Breast epithelium (tissue), 4 donors: Measurements from ENCODE around the gene FOXL2. TPM values are rescaled to one million over a fixed set of nuclear protein-coding genes. Genes with fewer than 3 reads are reported as not detected.
"Not testable (repeated sequence)": the region's sequence is repeated elsewhere in the genome, so short reads cannot be mapped to it uniquely, and the experiment has no call there.

Source experiments
- DNase-seq, 2 donors: peaks; one replicate each; pipeline ENCODE4 v3.0.0-alpha.2; 2019; ENCODE audit warnings: low spot score in 2 of 2
- H3K27ac ChIP-seq, 2 donors: fragments of 200-600 bp; sonication (generic) in 1 of 2; one replicate each; pipeline ENCODE4 v1.5.1; 2016 to 2019; ENCODE audit warnings: mild to moderate bottlenecking in 1 of 2
- H3K27me3 ChIP-seq, 2 donors: fragments of 200-600 bp; sonication (generic) in 1 of 2; one replicate each; pipeline versions ENCODE4 v1.5.1 to v1.6.0; 2017 to 2019; ENCODE audit warnings: control low read depth in 1 of 2, mild to moderate bottlenecking in 1 of 2
- H3K36me3 ChIP-seq: fragments of 200-600 bp; one replicate; pipeline ENCODE4 v1.5.1; 2019
- H3K4me1 ChIP-seq, 2 donors: fragments of 200-600 bp; sonication (generic); one replicate each; pipeline ENCODE4 v1.5.1; 2016 to 2019; ENCODE audit warnings: control low read depth in 1 of 2
- H3K4me3 ChIP-seq, 3 donors: fragments of 200-600 bp; sonication (generic); 1 replicate in 2 of 3; 2 replicates in 1 of 3; pipeline ENCODE4 v1.5.1; 2016 to 2019; ENCODE audit warnings: mild to moderate bottlenecking in 3 of 3, moderate library complexity in 2 of 3
- H3K9me3 ChIP-seq, 2 donors: fragments of 200-600 bp; sonication (generic) in 1 of 2; one replicate each; pipeline ENCODE4 v1.5.1; 2016 to 2019; ENCODE audit warnings: control low read depth in 1 of 2
- POLR2A ChIP-seq: fragments of 450-650 bp; IDR thresholded peaks from one replicate; pipeline ENCODE4 v1.6.1; 2016; ENCODE audit warnings: antibody characterized with exemption, mild to moderate bottlenecking, moderate library complexity
- POLR2AphosphoS5 ChIP-seq, 3 donors: sonication (generic); formaldehyde crosslinking; IDR thresholded peaks; one replicate each; pipeline ENCODE4 v1.6.1; 2017; ENCODE audit warnings: antibody characterized with exemption in 3 of 3
- intact Hi-C: fragments of 100-400 bp; cut with DNase I; formaldehyde crosslinking; loops from one replicate; pipeline ENCODE4 v1.15.1; 2023; ENCODE audit warnings: low total_unique reads
- total RNA-seq, 3 donors: library from RNA; depleted of rRNA; stranded (reverse); fragments of >200 nt; gene quantifications; one replicate each; pipeline ENCODE4 v1.1.0, GENCODE V29; 2016
- TF ChIP-seq, protein P1 (sequence below), 3 donors: fragments of 450-650 bp; IDR thresholded peaks; one replicate each; pipeline ENCODE4 v1.5.1; 2016 to 2017; ENCODE audit warnings: antibody characterized with exemption in 3 of 3, mild to moderate bottlenecking in 3 of 3, moderate library complexity in 3 of 3

FOXL2 gene
- total RNA-seq, 3 donors from 2014 or later: 0.33 TPM; not detected in 2

DNA sequence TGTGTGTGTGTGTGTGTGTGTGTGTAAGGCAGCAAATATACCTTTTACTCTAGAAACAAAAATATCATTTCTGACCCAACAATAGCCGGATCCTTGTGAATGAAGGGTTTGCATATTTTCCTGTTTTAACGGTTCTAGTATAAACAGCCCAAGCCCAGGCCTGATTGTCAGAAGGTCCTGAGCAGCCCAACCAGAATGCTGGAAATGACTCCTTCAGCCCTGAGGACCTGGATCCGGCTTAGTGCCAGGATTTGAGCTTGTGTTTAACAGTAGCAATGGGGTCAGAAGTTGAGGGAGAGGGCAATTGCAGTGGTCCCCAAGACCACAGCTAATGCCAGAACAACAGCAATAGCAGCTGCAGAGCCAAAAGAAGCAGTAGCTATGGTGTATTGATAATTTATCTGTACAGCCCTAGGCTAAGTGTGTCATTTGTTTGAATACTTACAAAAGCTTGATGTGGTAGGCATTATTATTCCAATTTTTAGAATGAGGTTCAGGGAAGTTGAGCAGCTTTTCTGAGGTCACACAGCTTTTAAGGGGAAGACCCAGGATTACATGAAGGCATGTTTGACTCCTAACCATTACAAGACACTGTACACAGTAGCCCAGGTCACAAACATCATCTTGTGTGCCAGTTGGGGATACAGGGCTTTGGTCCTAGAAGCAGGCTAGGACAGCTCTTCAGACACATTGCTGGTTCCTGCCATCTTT is 12.8 kb downstream of the FOXL2 start:
- H3K9me3 ChIP-seq: no peaks in the 10 kb centered on the region
- no peak overlapping the region for H3K4me3 ChIP-seq
- H3K27me3 ChIP-seq: peaks cover 7 to 40% of the 10 kb centered on the region in 2 donors
- H3K27ac ChIP-seq: no peak overlapping the region
- H3K36me3 ChIP-seq: no peaks in the 10 kb centered on the region
- DNase-seq: no peak
- peaks cover 0 to 21% of the 10 kb centered on the region in 2 donors for H3K4me1 ChIP-seq
- TF ChIP-seq POLR2AphosphoS5 (IDR thresholded peaks at IDR 0.05): no peak
- TF ChIP-seq, protein P1, sequence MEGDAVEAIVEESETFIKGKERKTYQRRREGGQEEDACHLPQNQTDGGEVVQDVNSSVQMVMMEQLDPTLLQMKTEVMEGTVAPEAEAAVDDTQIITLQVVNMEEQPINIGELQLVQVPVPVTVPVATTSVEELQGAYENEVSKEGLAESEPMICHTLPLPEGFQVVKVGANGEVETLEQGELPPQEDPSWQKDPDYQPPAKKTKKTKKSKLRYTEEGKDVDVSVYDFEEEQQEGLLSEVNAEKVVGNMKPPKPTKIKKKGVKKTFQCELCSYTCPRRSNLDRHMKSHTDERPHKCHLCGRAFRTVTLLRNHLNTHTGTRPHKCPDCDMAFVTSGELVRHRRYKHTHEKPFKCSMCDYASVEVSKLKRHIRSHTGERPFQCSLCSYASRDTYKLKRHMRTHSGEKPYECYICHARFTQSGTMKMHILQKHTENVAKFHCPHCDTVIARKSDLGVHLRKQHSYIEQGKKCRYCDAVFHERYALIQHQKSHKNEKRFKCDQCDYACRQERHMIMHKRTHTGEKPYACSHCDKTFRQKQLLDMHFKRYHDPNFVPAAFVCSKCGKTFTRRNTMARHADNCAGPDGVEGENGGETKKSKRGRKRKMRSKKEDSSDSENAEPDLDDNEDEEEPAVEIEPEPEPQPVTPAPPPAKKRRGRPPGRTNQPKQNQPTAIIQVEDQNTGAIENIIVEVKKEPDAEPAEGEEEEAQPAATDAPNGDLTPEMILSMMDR (IDR thresholded peaks at IDR 0.05): no peak
- no peak for TF ChIP-seq POLR2A
- intact Hi-C loops: no loop called here

DNA sequence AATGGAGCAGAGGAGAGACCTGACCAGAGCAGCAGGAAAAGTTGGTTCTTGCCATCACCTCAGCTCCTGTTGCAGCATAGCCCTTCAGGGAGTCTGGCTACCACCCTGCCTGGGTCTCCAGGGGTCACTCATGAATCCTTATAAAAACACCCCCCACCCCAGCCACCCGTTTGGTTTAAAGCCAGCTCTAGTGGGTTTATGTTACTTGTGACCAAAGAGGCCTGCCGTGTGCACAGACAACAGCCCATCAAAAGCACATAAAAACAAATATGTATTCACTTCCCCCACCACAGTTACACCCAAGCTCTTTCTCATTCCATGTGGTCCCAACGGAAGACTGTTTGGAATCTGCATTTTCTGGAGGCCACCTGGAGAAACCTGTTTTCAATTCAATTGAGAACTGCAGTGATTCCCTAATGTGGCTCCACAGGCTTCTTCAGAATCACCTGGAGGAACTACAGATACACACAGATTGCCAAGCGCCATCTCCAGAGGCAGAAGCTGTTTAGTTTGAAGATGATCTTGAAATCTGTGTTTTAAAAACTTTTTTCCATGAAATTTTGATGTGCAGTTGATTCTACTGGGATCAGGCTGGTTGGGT is 13.8 kb downstream of the FOXL2 start:
- Histone ChIP-seq H3K36me3 (no peaks in the 10 kb centered on the region), H3K27me3 (peaks cover 0 to 30% of the 10 kb centered on the region in 2 donors), H3K4me3 (no peak overlapping the region), H3K27ac (no peak overlapping the region), H3K4me1 (peaks cover 0 to 13% of the 10 kb centered on the region in 2 donors), H3K9me3 (no peaks in the 10 kb centered on the region)
- intact Hi-C loops: no loop called here
- TF ChIP-seq POLR2A (no peak), POLR2AphosphoS5 (IDR thresholded peaks at IDR 0.05) (no peak)
- TF ChIP-seq, protein P1 (IDR thresholded peaks at IDR 0.05): no peak
- DNase-seq: no peak

DNA sequence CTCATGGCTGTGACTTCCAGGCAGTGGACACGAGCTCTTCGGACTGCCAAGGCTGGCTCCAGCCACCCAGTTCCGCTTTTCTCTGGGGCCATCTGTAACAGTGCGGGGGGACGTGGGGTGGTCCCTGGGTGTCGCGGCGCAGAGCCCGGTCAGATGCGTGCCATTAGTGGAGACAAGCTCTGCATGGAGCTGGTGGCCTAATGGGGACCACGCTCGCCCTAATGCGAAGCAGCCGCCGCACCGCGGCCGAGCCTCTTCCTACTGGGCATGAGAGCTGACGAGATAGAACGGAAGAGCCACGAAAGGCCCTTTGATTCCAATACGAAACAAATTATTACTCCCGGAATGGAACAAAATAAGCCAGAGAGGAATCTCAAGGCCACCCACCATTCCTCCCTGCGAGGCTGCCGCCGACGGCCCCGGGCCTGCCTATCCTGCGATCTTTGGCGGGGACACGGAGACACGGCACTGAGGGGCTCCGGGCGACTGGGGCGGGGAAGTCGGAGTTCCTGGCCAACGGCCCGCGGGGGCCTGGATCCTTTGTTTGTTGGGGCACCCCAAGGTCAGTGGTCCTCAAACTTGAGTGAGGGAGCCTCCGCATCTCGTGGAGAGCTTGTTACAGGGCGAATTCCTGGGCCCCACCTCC is 18.1 kb downstream of the FOXL2 start:
- H3K27me3 ChIP-seq: no peaks in the 10 kb centered on the region
- intact Hi-C loops: no loop called here
- H3K27ac ChIP-seq: no peak overlapping the region
- DNase-seq: no peak
- H3K9me3 ChIP-seq: no peaks in the 10 kb centered on the region
- TF ChIP-seq POLR2AphosphoS5 (IDR thresholded peaks at IDR 0.05) (no peak), POLR2A (no peak)
- TF ChIP-seq, protein P1 (IDR thresholded peaks at IDR 0.05): no peak
- no peaks in the 10 kb centered on the region for H3K4me1 ChIP-seq
- no peak overlapping the region for H3K4me3 ChIP-seq
- H3K36me3 ChIP-seq: no peaks in the 10 kb centered on the region

DNA sequence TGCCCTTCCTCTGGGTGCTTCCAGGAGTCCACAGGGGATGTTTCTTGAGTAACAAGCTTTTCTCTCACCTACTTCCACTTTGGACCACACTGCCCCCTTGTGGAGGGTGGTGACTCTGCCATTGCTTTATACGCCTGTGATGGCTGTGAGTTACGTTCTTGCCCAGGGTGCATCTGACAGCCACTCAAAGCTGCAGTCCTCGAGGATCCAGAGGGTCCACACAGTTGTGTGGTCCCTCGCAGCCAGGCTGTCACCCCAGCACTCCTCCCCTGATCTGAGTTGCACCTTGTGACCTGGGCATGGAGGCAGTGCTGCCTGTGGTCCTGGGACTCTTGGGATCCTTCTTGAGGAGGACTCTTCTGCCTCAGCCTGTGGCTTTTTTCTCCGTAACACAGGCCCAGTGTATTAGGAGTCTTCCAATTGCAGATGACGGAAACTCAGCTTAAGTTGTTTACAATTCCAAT is 23.4 kb downstream of the FOXL2 start:
- H3K27me3 ChIP-seq: no peaks in the 10 kb centered on the region

DNA sequence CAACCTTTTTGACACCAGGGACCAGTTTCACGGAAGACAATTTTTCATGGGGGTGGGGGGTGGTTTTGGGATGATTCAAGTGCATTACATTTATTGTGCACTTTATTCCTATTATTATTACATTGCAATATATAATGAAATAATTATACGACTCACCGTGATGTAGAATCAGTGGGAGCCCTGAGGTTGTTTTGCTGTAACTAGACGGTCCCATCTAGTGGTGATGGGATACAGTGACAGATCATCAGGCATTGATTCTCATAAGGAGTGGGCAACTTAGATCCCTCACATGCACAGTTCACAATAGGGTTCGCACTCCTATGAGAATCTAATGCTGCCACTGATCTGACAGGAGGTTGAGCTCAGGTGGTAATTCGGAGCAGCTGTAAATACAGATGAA is 24.5 kb downstream of the FOXL2 start:
- H3K27me3 ChIP-seq, H3K9me3 ChIP-seq, DNase-seq, H3K4me1 ChIP-seq, intact Hi-C loops, H3K36me3 ChIP-seq, H3K4me3 ChIP-seq: not testable (repeated sequence)
- peak overlapping the region; percentile 65 to 75 for H3K27ac ChIP-seq

More for the DNA sequence above, 23.4 kb downstream of the FOXL2 start:
- H3K27ac ChIP-seq: no peak overlapping the region
- H3K9me3 ChIP-seq: no peaks in the 10 kb centered on the region
- peak; percentile 74 to 86 for DNase-seq
- no peaks in the 10 kb centered on the region for H3K36me3 ChIP-seq
- intact Hi-C loops: no loop called here
- H3K4me1 ChIP-seq: no peaks in the 10 kb centered on the region
- TF ChIP-seq POLR2AphosphoS5 (IDR thresholded peaks at IDR 0.05): no peak
- no peak for TF ChIP-seq POLR2A
- TF ChIP-seq, protein P1 (IDR thresholded peaks at IDR 0.05): peak; percentile 67 to 89 (median 70)
- H3K4me3 ChIP-seq: no peak overlapping the region
